BE2C (cell line): ENCODE data around the gene AZU1.

ENCODE experiments used
- DNase-seq: peaks from one replicate; pipeline ENCODE4 v3.0.0-alpha.2; 2020
- H3K27me3 ChIP-seq: fragments of 250-450 bp; sonication (Bioruptor Pico); 2 replicates; pipeline ENCODE4 v1.5.1; 2020; ENCODE audit warnings: mild to moderate bottlenecking
- H3K36me3 ChIP-seq: fragments of 250-450 bp; sonication (Bioruptor Pico); 2 replicates; pipeline ENCODE4 v1.5.1; 2020; ENCODE audit warnings: mild to moderate bottlenecking
- H3K4me1 ChIP-seq: fragments of 250-450 bp; sonication (Bioruptor Pico); 2 replicates; pipeline ENCODE4 v1.5.1; 2020
- H3K4me3 ChIP-seq: 2 replicates; pipeline ENCODE4 v1.5.1; 2011; ENCODE audit warnings: low read depth, low read length
- H3K9me3 ChIP-seq: fragments of 250-450 bp; sonication (Bioruptor Pico); 2 replicates; pipeline ENCODE4 v1.5.1; 2020
- CTCF ChIP-seq: IDR thresholded peaks from 2 replicates; pipeline ENCODE4 v1.5.1; 2012; ENCODE audit warnings: mild to moderate bottlenecking, low read depth, low read length

AZU1 gene

GRCh38 chr19:803099-803561 lies 24.5 kb upstream of the AZU1 start:
- H3K36me3 ChIP-seq, result peaks cover 100% of the 10 kb centered on the region
- no peak for DNase-seq
- no peaks in the 10 kb centered on the region for H3K27me3 ChIP-seq
- H3K9me3 ChIP-seq, result no peaks in the 10 kb centered on the region
- peak overlapping the region; percentile 19; the same call in 1 of the 2 replicates for H3K4me3 ChIP-seq
- no peak for TF ChIP-seq CTCF
- H3K4me1 ChIP-seq, result peaks cover 32% of the 10 kb centered on the region

GRCh38 chr19:803686-804418 lies 23.8 kb upstream of the AZU1 start:
- peaks cover 32% of the 10 kb centered on the region for H3K4me1 ChIP-seq
- H3K27me3 ChIP-seq, result no peaks in the 10 kb centered on the region
- no peak for DNase-seq
- no peak overlapping the region for H3K4me3 ChIP-seq
- peaks cover 98% of the 10 kb centered on the region for H3K36me3 ChIP-seq
- no peak for TF ChIP-seq CTCF
- H3K9me3 ChIP-seq, result no peaks in the 10 kb centered on the region

GRCh38 chr19:804419-805165 lies 23.0 kb upstream of the AZU1 start:
- DNase-seq, result no peak
- Histone ChIP-seq H3K36me3 (peaks cover 98% of the 10 kb centered on the region), H3K4me1 (peaks cover 32% of the 10 kb centered on the region), H3K27me3 (no peaks in the 10 kb centered on the region), H3K4me3 (no peak overlapping the region), H3K9me3 (no peaks in the 10 kb centered on the region)
- TF ChIP-seq CTCF, result no peak

GRCh38 chr19:805166-805551 lies 22.5 kb upstream of the AZU1 start:
- H3K27me3 ChIP-seq, result no peaks in the 10 kb centered on the region
- peaks cover 32% of the 10 kb centered on the region for H3K4me1 ChIP-seq
- H3K36me3 ChIP-seq, result peaks cover 98% of the 10 kb centered on the region
- no peak for TF ChIP-seq CTCF
- H3K9me3 ChIP-seq, result no peaks in the 10 kb centered on the region
- H3K4me3 ChIP-seq, result no peak overlapping the region
- no peak for DNase-seq

GRCh38 chr19:805600-806550 lies 21.8 kb upstream of the AZU1 start:
- Histone ChIP-seq H3K4me3 (no peak overlapping the region; the same call in 1 of the 2 replicates), H3K4me1 (peaks cover 29% of the 10 kb centered on the region), H3K36me3 (peaks cover 98% of the 10 kb centered on the region), H3K9me3 (no peaks in the 10 kb centered on the region), H3K27me3 (no peaks in the 10 kb centered on the region)
- TF ChIP-seq CTCF, result no peak
- DNase-seq, result peak; percentile 69
